ENCODE measurements around the gene UBE2H.

Gene UBE2H

GRCh38 chr7:129793506-129794310 is 159.1 kb downstream of the UBE2H start:
- no peak for TF ChIP-seq CTCF (IDR thresholded peaks at IDR 0.05; ENCODE audit: low read depth, low read length, missing control alignments)
- H3K4me3 ChIP-seq (replicated peaks; ENCODE audit: low read depth, low read length): no peak overlapping the region
- DNase-seq (ENCODE audit: extremely low read depth, low read depth): no peak

GRCh38 chr7:129792721-129793120 is 160.0 kb downstream of the UBE2H start:
- no peak for DNase-seq (ENCODE audit: extremely low read depth, low read depth)
- TF ChIP-seq CTCF (IDR thresholded peaks at IDR 0.05; ENCODE audit: low read depth, low read length, missing control alignments): no peak
- no peak overlapping the region for H3K4me3 ChIP-seq (replicated peaks; ENCODE audit: low read depth, low read length)

GRCh38 chr7:129790136-129790535 is 162.6 kb downstream of the UBE2H start:
- no peak overlapping the region for H3K4me3 ChIP-seq (replicated peaks; ENCODE audit: low read depth, low read length)
- DNase-seq (ENCODE audit: extremely low read depth, low read depth): no peak
- no peak for TF ChIP-seq CTCF (IDR thresholded peaks at IDR 0.05; ENCODE audit: low read depth, low read length, missing control alignments)

GRCh38 chr7:129789652-129790051 is 163.1 kb downstream of the UBE2H start:
- TF ChIP-seq CTCF (IDR thresholded peaks at IDR 0.05; ENCODE audit: low read depth, low read length, missing control alignments): no peak
- DNase-seq (ENCODE audit: extremely low read depth, low read depth): no peak
- no peak overlapping the region for H3K4me3 ChIP-seq (replicated peaks; ENCODE audit: low read depth, low read length)

GRCh38 chr7:129789000-129789399 is 163.8 kb downstream of the UBE2H start:
- no peak overlapping the region for H3K4me3 ChIP-seq (replicated peaks; ENCODE audit: low read depth, low read length)
- no peak for TF ChIP-seq CTCF (IDR thresholded peaks at IDR 0.05; ENCODE audit: low read depth, low read length, missing control alignments)
- no peak for DNase-seq (ENCODE audit: extremely low read depth, low read depth)

GRCh38 chr7:129786825-129787563 is 165.8 kb downstream of the UBE2H start:
- DNase-seq (ENCODE audit: extremely low read depth, low read depth): no peak
- no peak overlapping the region for H3K4me3 ChIP-seq (replicated peaks; ENCODE audit: low read depth, low read length)
- no peak for TF ChIP-seq CTCF (IDR thresholded peaks at IDR 0.05; ENCODE audit: low read depth, low read length, missing control alignments)

Data from HFF-Myc (cell line).